HG03469 (cell line): Measurements from ENCODE around the gene BRWD1.

ENCODE experiments used
- ATAC-seq: cut with Tn5 transposase; IDR thresholded peaks from one replicate; pipeline ENCODE4 v1.9.1; 2021; ENCODE audit warnings: mild to moderate bottlenecking, moderate library complexity, moderate number of reproducible peaks; ENCODE audit not compliant: unreplicated experiment

Gene BRWD1

GRCh38 chr21:39208624-39209333 lies 104.7 kb downstream of the BRWD1 start:
- ATAC-seq = no peak

GRCh38 chr21:39204134-39204533 lies 109.3 kb downstream of the BRWD1 start:
- no peak for ATAC-seq

- no peak for ATAC-seq
These were observed 114.6 kb downstream of the BRWD1 start for GRCh38 chr21:39198800-39199199.

- ATAC-seq = no peak
These were observed 115.8 kb downstream of the BRWD1 start for GRCh38 chr21:39197448-39198233.

GRCh38 chr21:39196838-39197237 lies 116.6 kb downstream of the BRWD1 start:
- ATAC-seq = no peak

- ATAC-seq = no peak
These were observed 117.1 kb downstream of the BRWD1 start for GRCh38 chr21:39196310-39196709.

- ATAC-seq = no peak
These were observed 120.1 kb downstream of the BRWD1 start for GRCh38 chr21:39193380-39193779.

GRCh38 chr21:39189857-39190604 lies 123.4 kb downstream of the BRWD1 start:
- ATAC-seq = no peak

- no peak for ATAC-seq
These were observed 124.8 kb downstream of the BRWD1 start for GRCh38 chr21:39188521-39189139.

GRCh38 chr21:39187141-39187540 lies 126.3 kb downstream of the BRWD1 start:
- no peak for ATAC-seq

GRCh38 chr21:39186676-39187075 lies 126.8 kb downstream of the BRWD1 start:
- no peak for ATAC-seq

GRCh38 chr21:39185157-39185556 lies 128.3 kb downstream of the BRWD1 start:
- no peak for ATAC-seq

- ATAC-seq = no peak
These were observed 129.1 kb downstream of the BRWD1 start for GRCh38 chr21:39184050-39184980.

- ATAC-seq = peak; percentile 62
These were observed 130.0 kb downstream of the BRWD1 start, which contains the start of gene PSMG1 for GRCh38 chr21:39183272-39184049. TSS of gene PSMG1 (minus strand) at chr21:39183451. CDS start at chr21:39183385, 66 bp downstream.

- peak; percentile 14 for ATAC-seq
These were observed 130.8 kb downstream of the BRWD1 start for GRCh38 chr21:39182484-39183271.

GRCh38 chr21:39182016-39182415 lies 131.4 kb downstream of the BRWD1 start:
- ATAC-seq = no peak

- ATAC-seq = no peak
These were observed 132.1 kb downstream of the BRWD1 start for GRCh38 chr21:39181205-39181818.
